Renal pelvis (tissue), 4 donors: ENCODE results near the gene PRKAB1. TPM values are rescaled to one million over a fixed set of nuclear protein-coding genes. Genes with fewer than 3 reads are reported as not detected.
"Not testable (repeated sequence)": the region's sequence is repeated elsewhere in the genome, so short reads cannot be mapped to it uniquely, and the experiment has no call there.

Experiments
- DNase-seq: peaks from one replicate; pipeline ENCODE4 v3.0.0-alpha.2; 2013
- polyA plus RNA-seq, 3 donors: library from polyadenylated mRNA; unstranded; fragments of 120-200 nt; gene quantifications; one replicate each; pipeline ENCODE4 v1.2.1, GENCODE V29; 2013; ENCODE audit not compliant: insufficient read length in 3 of 3

Gene PRKAB1
- polyA plus RNA-seq, 3 donors, result 63.8 to 93.6 (median 90.6) TPM

DNA sequence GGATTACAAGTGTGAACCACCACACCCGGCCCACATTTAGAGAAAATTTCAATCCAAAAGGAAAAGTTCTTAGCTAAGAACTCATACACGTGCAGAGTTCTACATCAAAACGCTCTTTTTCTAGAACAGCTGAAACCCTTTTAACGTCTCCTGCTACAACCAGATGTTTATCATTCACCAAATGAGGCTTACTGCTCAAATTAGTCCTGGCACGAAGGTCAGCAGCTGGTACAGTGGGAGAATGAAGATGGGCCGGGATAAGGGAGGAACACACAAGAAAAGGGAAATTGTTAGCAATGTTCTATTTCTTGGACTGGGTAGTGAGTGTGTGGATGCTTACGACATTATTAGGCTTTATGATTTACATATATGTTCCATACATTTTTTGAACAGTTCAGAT, 37.2 kb downstream of the PRKAB1 start:
- no peak for DNase-seq

DNA sequence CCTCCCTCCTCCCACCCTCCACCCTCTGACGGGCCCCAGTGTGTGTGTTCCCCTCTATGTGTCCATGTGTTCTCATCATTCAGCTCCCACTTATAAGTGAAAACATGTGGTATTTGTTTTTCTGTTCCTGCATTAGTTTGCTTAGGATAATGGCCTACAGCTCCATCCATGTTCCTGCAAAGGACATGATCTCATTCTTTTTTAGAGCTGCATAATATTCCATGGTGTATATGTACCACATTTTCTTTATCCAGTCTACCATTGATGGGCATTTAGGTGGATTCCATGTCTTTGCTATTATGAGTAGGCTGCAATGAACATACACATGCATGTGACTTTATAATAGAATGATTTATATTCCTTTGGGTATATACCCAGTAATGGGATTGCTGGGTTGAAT, 38.5 kb downstream of the PRKAB1 start:
- DNase-seq, result not testable (repeated sequence)

DNA sequence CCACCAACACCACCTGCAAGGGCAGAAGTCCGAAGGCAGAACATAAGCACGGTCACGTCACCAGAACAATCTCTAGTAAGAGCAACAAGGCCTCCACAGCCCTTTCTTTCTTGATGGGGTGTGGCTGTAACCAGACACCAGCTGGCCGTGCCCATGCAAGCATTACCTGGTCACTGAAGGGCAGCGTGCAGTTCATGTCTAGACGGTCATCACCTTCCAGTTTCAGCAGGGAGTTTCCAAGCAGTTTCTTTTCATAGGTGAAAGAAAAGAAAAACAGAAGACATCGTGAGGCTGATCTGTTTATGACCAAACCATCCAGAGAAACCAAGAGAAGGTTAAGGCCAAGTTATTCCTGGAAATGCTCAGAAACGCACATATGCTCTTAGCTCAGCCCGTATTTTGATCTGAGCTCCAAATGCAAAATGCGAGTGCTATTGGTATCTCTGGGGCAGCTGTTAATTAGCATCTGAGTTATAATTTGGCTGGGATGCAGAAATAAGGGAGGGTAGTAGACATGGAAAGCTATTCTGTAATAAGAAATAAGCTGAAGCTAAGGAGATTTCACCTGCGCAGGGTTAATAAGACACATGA, 42.5 kb downstream of the PRKAB1 start:
- DNase-seq, result peak; percentile 74

DNA sequence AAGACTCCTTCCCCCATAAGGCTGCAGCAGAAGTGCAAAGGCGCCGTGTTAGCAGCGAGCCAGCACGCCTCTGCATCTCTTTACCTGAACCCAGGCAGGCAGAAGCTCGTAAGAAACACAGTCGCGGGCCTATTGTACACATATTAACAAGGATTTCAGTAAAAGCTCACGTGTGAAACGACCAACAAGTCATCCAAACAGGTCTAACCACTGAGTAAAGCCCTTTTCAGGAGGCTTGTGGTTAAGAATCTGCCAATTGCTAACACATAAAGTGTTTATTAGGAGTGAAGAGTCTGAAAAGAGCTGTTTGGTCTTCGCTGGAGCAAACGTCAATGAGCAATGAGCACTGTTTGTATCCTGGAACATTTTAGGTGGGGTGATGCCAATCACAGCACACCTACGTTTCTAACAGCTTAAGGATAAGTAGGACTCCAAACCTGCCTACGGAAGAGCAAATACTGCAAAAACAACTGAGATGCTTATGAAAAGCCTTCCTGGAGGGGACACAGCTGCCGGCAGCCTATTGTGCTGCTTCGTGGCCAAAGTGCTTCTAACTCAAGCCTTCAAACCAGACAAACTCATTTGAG, 43.1 kb downstream of the PRKAB1 start:
- DNase-seq, result no peak

DNA sequence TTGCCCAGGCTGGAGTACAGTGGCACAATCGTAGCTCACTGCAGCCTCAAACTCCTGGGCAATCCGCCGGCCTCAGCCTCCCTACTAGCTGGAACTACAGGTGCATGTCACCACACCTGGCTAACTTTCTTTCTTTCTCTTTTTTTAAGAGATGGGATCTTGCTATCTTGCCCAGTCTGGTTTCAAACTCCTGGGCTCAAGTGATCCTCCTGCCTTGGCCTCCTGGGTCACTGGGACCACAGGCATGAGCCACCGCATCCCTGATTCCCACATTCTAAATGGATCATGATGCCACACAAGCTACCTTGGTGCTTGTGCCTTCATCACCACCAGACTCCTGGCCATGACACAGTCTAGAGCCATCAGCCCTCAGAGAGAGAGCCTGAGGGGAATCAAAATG, 43.8 kb downstream of the PRKAB1 start:
- no peak for DNase-seq

DNA sequence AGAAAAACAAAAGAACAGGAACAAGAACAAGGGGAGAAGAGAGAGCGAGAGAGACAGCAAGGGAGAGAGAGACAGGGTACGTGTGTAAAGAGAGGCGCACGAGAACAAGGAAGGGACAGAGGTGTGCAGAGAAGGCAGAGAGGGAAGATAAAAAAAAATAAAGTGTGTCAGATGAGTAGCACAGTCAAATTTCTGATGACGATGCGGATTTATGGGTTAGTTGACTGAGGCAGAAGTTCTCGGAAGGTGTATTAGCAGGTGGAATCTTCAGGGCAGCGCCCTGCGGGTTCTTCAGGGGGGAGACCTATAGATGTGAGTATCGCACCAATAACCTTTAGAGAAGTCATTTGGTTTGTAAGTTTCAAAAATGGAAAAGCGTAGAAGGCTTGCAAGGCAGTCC, 44.8 kb downstream of the PRKAB1 start:
- no peak for DNase-seq

DNA sequence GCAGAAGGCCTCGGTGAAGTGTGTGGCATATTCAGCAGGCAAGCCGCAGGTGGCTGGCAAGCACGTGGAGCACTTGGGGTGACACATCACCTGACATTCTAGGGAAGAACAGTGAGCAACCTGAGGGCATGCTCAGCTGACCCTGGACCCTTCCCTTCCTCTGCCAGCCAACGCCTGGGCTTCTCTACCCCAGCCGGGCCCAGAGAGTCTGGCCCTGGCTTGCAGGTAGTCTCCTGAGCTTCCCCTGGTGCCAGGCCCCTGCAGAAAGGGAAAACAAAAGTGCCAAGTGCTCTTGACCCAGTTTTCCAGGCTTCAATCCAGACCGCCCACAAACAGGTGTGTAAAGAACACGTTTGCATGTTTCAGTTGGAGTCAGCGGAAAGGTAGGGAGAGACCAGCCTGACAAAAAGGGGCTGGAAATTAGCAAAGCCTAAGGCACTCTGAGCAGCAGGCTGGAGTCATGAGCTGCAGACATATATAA, 45.7 kb downstream of the PRKAB1 start:
- DNase-seq, result no peak

DNA sequence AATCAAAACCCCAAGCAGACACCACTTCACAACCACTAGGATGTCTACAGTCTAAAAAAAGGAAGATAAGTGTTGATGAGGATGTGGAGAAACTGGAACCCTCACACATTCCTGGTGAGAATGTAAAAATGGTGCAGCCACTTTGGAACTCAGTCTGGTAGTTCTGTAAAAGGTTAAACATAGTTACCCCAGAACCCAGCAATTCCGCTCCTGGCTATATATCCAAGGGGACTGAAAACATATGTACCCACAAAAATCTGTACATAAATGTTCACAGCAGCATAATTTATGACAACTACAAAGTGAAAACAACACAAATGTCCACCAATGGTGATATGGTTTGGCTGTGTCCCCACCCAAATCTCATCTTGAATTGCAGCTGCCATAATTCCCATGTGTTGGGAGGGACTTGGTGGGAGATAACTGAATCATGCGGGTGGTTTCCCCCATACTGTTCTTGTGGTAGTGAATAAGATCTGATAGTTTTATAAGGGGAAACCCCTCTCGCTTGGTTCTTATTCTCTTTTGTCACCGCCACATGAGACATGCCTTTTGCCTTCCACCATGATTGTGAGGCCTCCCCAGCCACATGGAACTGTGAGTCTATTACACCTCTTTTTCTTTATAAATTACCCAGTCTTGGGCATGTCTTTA, 46.8 kb downstream of the PRKAB1 start:
- no peak for DNase-seq

DNA sequence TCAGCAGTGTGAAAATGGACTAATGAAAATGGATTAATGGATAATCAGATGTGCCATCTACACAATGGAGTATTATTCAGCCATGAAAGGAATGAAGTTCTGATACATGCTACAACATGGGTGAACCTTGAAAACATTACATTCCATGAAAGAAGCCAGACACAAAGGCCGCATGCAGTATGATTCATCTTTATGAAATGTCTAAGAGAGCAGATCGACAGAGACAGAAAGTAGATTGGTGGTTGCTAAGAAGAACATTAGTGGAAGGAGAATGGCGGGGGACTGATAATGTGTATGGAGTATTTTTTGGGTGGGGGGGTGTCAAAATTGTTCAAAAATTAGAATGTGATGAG, 47.3 kb downstream of the PRKAB1 start:
- DNase-seq, result no peak

DNA sequence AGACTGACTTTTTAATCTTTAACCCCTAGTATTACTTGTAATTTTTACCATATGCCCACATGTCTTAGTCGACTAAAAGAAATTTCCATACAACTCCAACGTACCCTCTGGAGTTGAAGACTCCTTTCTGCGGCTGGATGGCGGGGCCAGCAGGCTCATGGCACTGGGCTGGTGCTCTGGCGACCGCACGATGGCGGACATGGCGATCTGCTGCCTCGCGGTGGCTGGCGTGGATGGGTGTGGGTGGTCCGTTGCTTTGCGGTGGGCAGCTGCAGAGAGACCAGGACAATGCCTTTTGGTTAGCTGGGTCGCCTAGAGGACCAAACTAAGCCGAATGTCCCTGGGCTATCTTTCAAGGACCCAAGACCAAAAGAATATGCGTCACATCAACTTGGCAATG, 50.2 kb downstream of the PRKAB1 start:
- DNase-seq, result no peak

DNA sequence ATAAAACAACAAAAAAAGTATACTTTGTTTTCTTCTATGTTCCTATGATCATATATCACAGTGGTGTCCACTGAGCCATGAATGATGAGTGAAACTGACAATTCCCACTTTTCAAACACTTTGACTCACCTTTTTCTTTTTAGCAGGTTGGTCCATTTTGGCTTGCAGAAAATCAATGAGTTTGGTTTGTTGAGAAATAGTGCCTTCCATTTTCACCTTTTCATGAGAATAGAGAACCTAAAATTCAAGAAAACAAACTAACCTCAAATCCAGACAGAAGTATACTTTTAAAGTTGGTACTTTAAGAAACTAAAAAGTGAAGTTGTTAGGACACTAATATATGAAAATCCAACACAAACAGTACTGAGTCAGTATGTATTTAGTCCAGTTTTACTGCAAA, 52.4 kb downstream of the PRKAB1 start:
- no peak for DNase-seq

DNA sequence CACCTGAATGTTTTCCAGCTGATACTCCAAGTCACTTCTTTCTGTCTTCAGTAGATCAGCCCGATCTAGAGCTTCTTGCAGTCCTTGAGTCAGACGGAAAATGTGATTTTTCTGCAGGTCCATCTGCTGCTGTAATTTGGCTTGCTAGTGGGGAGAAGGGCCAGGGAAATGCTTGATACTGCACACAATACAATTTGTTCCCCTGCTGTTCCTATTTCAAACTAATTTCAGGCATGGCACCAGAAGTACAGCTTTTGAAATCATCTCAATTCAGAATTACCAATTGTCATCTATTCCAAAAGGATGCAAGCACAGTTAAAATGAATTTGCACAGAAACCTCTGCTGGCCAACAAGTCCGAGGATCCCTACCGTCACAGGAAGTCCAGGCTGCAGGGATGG, 53.4 kb downstream of the PRKAB1 start:
- no peak for DNase-seq

DNA sequence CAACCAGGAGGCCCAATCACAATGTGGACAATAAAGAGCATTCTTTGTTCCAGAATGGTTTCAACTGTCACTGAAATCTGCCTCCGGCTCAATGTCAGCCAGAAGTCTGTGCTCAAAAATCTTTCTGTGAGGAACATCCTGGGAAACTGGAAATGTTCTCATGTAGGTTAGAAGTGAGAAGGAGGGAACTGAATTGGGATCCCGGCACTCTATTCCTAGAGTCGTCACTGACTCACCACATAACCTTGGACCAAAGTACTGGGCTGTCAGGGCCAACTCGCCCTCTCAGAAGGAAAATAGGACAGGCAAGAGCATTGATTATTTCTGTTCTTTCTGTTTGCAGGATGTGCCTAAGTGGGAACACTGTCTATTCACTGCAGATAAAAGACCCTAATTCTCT, 57.6 kb downstream of the PRKAB1 start:
- no peak for DNase-seq

DNA sequence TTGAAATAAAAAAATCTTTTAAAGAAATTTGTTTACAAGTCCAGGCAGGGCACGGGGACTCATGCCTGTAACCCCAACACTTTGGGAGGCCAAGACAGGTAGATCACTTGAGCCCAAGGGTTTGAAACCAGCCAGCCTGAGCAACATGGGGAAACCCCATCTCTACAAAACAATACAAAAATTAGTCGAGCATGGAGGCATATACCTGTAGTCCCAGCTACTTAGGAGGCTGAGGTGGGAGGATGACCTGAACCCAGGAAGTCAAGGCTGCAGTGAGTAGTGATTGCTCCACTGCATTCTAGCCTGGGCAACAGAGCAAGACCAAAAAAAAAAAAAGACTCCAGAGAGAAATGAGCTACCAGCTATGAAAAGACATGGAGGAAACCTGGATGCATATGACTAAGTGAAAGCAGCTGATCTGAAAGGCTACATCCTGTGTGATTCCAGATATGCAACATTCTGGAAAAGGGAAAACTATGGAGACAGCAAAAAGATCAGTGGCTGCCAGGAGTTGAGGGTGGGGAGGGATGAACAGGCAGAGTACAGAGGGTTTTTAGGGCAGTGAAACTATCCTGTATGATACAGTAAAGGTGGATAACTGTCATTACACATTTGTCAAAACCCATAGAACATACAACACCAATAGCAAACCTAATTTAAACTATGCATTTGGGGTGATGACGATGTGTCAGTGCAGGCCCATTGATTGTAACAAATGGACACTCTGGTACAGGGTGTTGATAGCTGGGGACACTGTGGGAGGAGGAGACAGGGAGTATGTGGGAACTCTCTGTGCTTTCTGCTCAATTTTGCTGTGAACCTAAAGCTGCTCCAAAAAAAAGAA, 59.9 kb downstream of the PRKAB1 start:
- DNase-seq, result no peak

DNA sequence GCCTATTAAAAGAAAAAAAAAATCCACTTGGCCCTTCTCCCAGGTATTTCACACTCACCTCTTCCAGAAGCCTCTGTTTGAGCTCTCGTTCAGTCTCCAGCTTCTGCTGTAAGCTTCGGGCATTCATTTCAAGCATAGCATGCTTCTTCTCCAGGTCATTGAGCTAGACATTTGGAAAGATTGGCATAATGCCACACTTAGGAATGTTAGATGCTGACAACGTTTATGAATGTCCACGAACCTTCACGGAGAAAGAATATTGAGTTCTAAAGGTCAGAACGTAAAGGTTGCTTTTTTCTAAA, 60.5 kb downstream of the PRKAB1 start:
- no peak for DNase-seq

DNA sequence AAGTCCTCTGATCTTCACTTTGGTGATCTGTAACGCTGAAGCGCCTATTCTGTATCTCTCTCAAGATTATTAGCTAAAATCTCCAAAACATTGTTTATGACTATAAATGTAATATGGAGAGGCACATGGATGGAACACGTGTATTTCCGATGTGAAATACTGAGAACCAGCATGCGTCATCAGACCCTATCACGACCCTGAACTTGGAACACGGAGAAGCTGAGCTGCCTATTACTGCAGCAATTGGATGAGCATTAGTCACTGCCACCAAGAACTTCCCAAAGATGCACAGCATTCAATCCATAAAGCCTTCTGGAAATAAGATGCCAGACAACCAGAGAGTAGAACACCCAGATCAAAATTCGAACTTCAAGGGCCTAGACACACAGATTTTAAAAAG, 61.9 kb downstream of the PRKAB1 start:
- DNase-seq, result no peak

DNA sequence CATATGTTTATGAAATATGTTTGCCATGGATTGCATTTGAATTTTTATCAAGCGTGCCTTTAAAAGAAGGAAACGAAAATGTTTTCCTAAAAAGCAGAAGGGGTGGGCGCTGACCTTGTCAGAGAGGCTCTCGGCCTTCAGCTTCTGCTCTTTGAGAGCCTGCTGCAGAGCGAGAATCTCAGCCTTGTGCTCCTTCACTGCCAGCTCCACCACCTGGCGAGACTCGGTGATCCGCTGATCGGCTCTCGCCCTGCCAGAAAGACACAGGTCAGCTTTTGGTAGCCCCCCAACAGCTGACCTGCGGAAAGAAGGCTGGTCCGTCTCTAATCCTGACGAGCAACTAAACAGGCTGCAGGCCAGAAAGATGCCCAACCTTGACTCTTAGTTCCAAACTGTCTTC, 62.4 kb downstream of the PRKAB1 start:
- no peak for DNase-seq

Other genes with a start within 250 kb of the PRKAB1 start
- gene TMEM233, start 74.4 kb upstream of the PRKAB1 start, polyA plus RNA-seq, result 1 to 10 TPM; 1.4 to 2.0 (median 1.8) TPM
- gene CIT, start 209.2 kb downstream of the PRKAB1 start, polyA plus RNA-seq, result 10 to 100 TPM; 17.7 to 24.7 (median 22.4) TPM